NB4 (cell line): ENCODE measurements around the gene PIP5K1C.

Source experiments
- DNase-seq: peaks from one replicate; pipeline ENCODE4 v3.0.0; 2010; ENCODE audit warnings: low read depth
- H3K4me3 ChIP-seq: one replicate; pipeline ENCODE4 v1.5.1; 2011; ENCODE audit warnings: mild to moderate bottlenecking, low read depth, low read length, moderate library complexity
- CTCF ChIP-seq: IDR thresholded peaks from one replicate; pipeline ENCODE4 v1.5.1; 2012; ENCODE audit warnings: low read depth, low read length
- MAX ChIP-seq: IDR thresholded peaks from 2 replicates; pipeline ENCODE4 v1.6.1; 2011; ENCODE audit warnings: low read depth, low read length
- MYC ChIP-seq: IDR thresholded peaks from 2 replicates; pipeline ENCODE4 v1.6.1; 2011; ENCODE audit warnings: low read depth, low read length
- POLR2A ChIP-seq: IDR thresholded peaks from 2 replicates; pipeline ENCODE4 v1.6.1; 2011; ENCODE audit warnings: mild to moderate bottlenecking; ENCODE audit not compliant: insufficient read length; ENCODE audit errors: extremely low read depth

The PIP5K1C gene

GRCh38 chr19:3674784-3675543, 25.3 kb downstream of the PIP5K1C start:
- TF ChIP-seq MYC (no peak), CTCF (no peak), MAX (no peak), POLR2A (no peak)
- no peak for DNase-seq
- H3K4me3 ChIP-seq: no peak overlapping the region

GRCh38 chr19:3673506-3674439, 26.5 kb downstream of the PIP5K1C start:
- no peak for TF ChIP-seq MYC
- no peak for TF ChIP-seq MAX
- TF ChIP-seq CTCF: no peak
- no peak for TF ChIP-seq POLR2A
- H3K4me3 ChIP-seq: no peak overlapping the region
- DNase-seq: no peak

- TF ChIP-seq CTCF: no peak
- no peak for TF ChIP-seq MYC
- no peak for TF ChIP-seq MAX
- no peak for TF ChIP-seq POLR2A
- DNase-seq: no peak
Observed at GRCh38 chr19:3672993-3673392, 27.3 kb downstream of the PIP5K1C start.

GRCh38 chr19:3672575-3672948, 27.7 kb downstream of the PIP5K1C start:
- no peak for TF ChIP-seq CTCF
- no peak for TF ChIP-seq MAX
- TF ChIP-seq MYC: no peak
- no peak for TF ChIP-seq POLR2A
- no peak for DNase-seq
- H3K4me3 ChIP-seq: no peak overlapping the region

More at GRCh38 chr19:3672993-3673392, 27.3 kb downstream of the PIP5K1C start:
- H3K4me3 ChIP-seq: no peak overlapping the region

GRCh38 chr19:3671680-3672574, 28.3 kb downstream of the PIP5K1C start:
- TF ChIP-seq POLR2A (no peak), MAX (no peak), MYC (no peak), CTCF (no peak)
- H3K4me3 ChIP-seq: no peak overlapping the region
- no peak for DNase-seq
